H9 (cell line): ENCODE measurements around the gene CDK5RAP1. TPM values are rescaled to one million over a fixed set of nuclear protein-coding genes. Genes with fewer than 3 reads are reported as not detected.
A peak's percentile ranks its signal among the peaks of the same experiment; 100 is the strongest.

Source experiments
- DNase-seq: peaks from one replicate; pipeline ENCODE4 v3.0.0-alpha.2; 2017
- H2AFZ ChIP-seq: one replicate; pipeline ENCODE4 v1.6.1; 2013; ENCODE audit warnings: mild to moderate bottlenecking, low read length, control low read depth, moderate library complexity
- H2AK5ac ChIP-seq: 2 replicates; pipeline ENCODE4 v1.6.1; 2013; ENCODE audit warnings: low read length, control low read depth, mixed read lengths; ENCODE audit not compliant: insufficient read length
- H2BK120ac ChIP-seq: one replicate; pipeline ENCODE4 v1.6.1; 2013; ENCODE audit warnings: low read depth, mild to moderate bottlenecking, low read length, control low read depth, inconsistent platforms; ENCODE audit not compliant: poor library complexity, severe bottlenecking
- H2BK12ac ChIP-seq: 2 replicates; pipeline ENCODE4 v1.6.1; 2013; ENCODE audit warnings: low read length, control low read depth, mixed read lengths, low read depth; ENCODE audit not compliant: insufficient read length
- H2BK15ac ChIP-seq: 2 replicates; pipeline ENCODE4 v1.6.1; 2013; ENCODE audit warnings: low read depth, low read length, control low read depth
- H2BK20ac ChIP-seq: one replicate; pipeline ENCODE4 v1.6.1; 2013; ENCODE audit warnings: low read depth, mild to moderate bottlenecking, low read length, control low read depth, inconsistent platforms; ENCODE audit not compliant: poor library complexity, severe bottlenecking
- H2BK5ac ChIP-seq: 2 replicates; pipeline ENCODE4 v1.6.1; 2013; ENCODE audit warnings: low read length, control low read depth, mixed read lengths; ENCODE audit not compliant: insufficient read length
- H3K14ac ChIP-seq: 2 replicates; pipeline ENCODE4 v1.6.1; 2013; ENCODE audit warnings: low read length, control low read depth; ENCODE audit not compliant: insufficient read depth
- H3K18ac ChIP-seq: 2 replicates; pipeline ENCODE4 v1.6.1; 2013; ENCODE audit warnings: low read depth, mild to moderate bottlenecking, mixed read lengths, low read length, control low read depth; ENCODE audit not compliant: insufficient read length
- H3K23ac ChIP-seq: 2 replicates; pipeline ENCODE4 v1.6.1; 2013; ENCODE audit warnings: low read length, control low read depth, mixed read lengths, low read depth; ENCODE audit not compliant: insufficient read length
- H3K23me2 ChIP-seq: 2 replicates; pipeline ENCODE4 v1.6.1; 2013; ENCODE audit warnings: low read depth, mild to moderate bottlenecking, mixed read lengths, low read length, control low read depth; ENCODE audit not compliant: insufficient read length, poor library complexity, severe bottlenecking
- H3K27ac ChIP-seq: 2 replicates; pipeline ENCODE4 v1.5.1; 2013; ENCODE audit warnings: low read length, control low read depth, mixed read lengths, low read depth; ENCODE audit not compliant: insufficient read length
- H3K27me3 ChIP-seq: 2 replicates; pipeline ENCODE4 v1.6.1; 2013; ENCODE audit warnings: low read length, control low read depth, inconsistent platforms; ENCODE audit not compliant: insufficient read depth
- H3K4ac ChIP-seq: 2 replicates; pipeline ENCODE4 v1.6.1; 2013; ENCODE audit warnings: low read depth, mild to moderate bottlenecking, control low read depth, inconsistent platforms, low read length, moderate library complexity
- H3K4me1 ChIP-seq: 2 replicates; pipeline ENCODE4 v1.6.1; 2013; ENCODE audit warnings: low read length, control low read depth, inconsistent platforms; ENCODE audit not compliant: insufficient read depth
- H3K4me2 ChIP-seq: 2 replicates; pipeline ENCODE4 v1.6.1; 2013; ENCODE audit warnings: low read length, control low read depth, mixed read lengths; ENCODE audit not compliant: insufficient read length, insufficient read depth
- H3K56ac ChIP-seq: 2 replicates; pipeline ENCODE4 v1.6.1; 2013; ENCODE audit warnings: low read depth, mild to moderate bottlenecking, mixed read lengths, low read length, control low read depth; ENCODE audit not compliant: insufficient read length
- H3K79me1 ChIP-seq: 2 replicates; pipeline ENCODE4 v1.6.1; 2013; ENCODE audit warnings: low read depth, mild to moderate bottlenecking, moderate library complexity, low read length, control low read depth, inconsistent platforms; ENCODE audit not compliant: insufficient read depth, poor library complexity, severe bottlenecking
- H3K79me2 ChIP-seq: 2 replicates; pipeline ENCODE4 v1.6.1; 2013; ENCODE audit warnings: low read length, control low read depth, inconsistent platforms; ENCODE audit not compliant: insufficient read depth
- H3K9ac ChIP-seq: 2 replicates; pipeline ENCODE4 v1.6.1; 2013; ENCODE audit warnings: low read length, control low read depth, mixed read lengths; ENCODE audit not compliant: insufficient read length; ENCODE audit errors: extremely low read depth
- H3K9me3 ChIP-seq: one replicate; pipeline ENCODE4 v1.6.1; 2013; ENCODE audit warnings: low read depth, low read length, inconsistent platforms; ENCODE audit not compliant: control insufficient read depth
- H3T11ph ChIP-seq: one replicate; pipeline ENCODE4 v1.6.1; 2013; ENCODE audit warnings: mild to moderate bottlenecking, low read length, control low read depth, inconsistent platforms
- H4K20me1 ChIP-seq: one replicate; pipeline ENCODE4 v1.6.1; 2013; ENCODE audit not compliant: control insufficient read depth, insufficient read length, insufficient read depth
- H4K5ac ChIP-seq: 2 replicates; pipeline ENCODE4 v1.6.1; 2013; ENCODE audit warnings: low read depth, mild to moderate bottlenecking, mixed read lengths, low read length, control low read depth; ENCODE audit not compliant: insufficient read length
- H4K8ac ChIP-seq: replicated peaks from 2 replicates; pipeline ENCODE4 v1.6.1; 2013; ENCODE audit warnings: low read length, control low read depth, mixed read lengths, low read depth; ENCODE audit not compliant: insufficient read length
- H4K91ac ChIP-seq: 2 replicates; pipeline ENCODE4 v1.6.1; 2013; ENCODE audit warnings: low read depth, mild to moderate bottlenecking, moderate library complexity, mixed read lengths, low read length, control low read depth; ENCODE audit not compliant: insufficient read length
- H3K27ac Mint-ChIP-seq, 3 experiments: 2 replicates in 2 of 3; 3 replicates in 1 of 3; pipeline ENCODE4 v1.8.0; 2020 to 2021; ENCODE audit warnings: mixed read lengths in 3 of 3, mild to moderate bottlenecking in 1 of 3, moderate library complexity in 1 of 3
- H3K27me3 Mint-ChIP-seq: 2 replicates; pipeline ENCODE4 v1.8.0; 2021; ENCODE audit warnings: low read depth, mild to moderate bottlenecking, moderate library complexity, mixed read lengths
- H3K36me3 Mint-ChIP-seq, 3 experiments: 2 replicates in 2 of 3; 3 replicates in 1 of 3; pipeline ENCODE4 v1.8.0; 2020 to 2021; ENCODE audit warnings: low read depth in 3 of 3, mixed read lengths in 3 of 3; ENCODE audit not compliant: insufficient read depth in 1 of 3
- H3K4me1 Mint-ChIP-seq, 2 experiments: 2 replicates each; pipeline ENCODE4 v1.8.0; 2020; ENCODE audit warnings: mixed read lengths in 2 of 2
- H3K4me3 Mint-ChIP-seq, 2 experiments: 2 replicates in 1 of 2; 3 replicates in 1 of 2; pipeline ENCODE4 v1.8.0; 2020 to 2021; ENCODE audit warnings: mild to moderate bottlenecking in 2 of 2, mixed read lengths in 2 of 2, moderate library complexity in 1 of 2
- H3K9me3 Mint-ChIP-seq, 2 experiments: 2 replicates in 1 of 2; 3 replicates in 1 of 2; pipeline ENCODE4 v1.8.0; 2020; ENCODE audit warnings: mild to moderate bottlenecking in 2 of 2, mixed read lengths in 2 of 2, moderate library complexity in 1 of 2
- WGBS: extraction: QIAGEN DNeasy Blood & Tissue Kit; methylation state at CpG from one replicate; pipeline ENCODE4 v1.1.7; 2013; ENCODE audit warnings: missing lambda C conversion rate, low lambda C conversion rate, mixed read lengths; ENCODE audit not compliant: insufficient read length; ENCODE audit errors: extremely low coverage; 5-methylcytosine and 5-hydroxymethylcytosine counted together
- total RNA-seq: library from RNA; stranded (reverse); gene quantifications from 2 replicates; pipeline ENCODE4 v1.2.1, GENCODE V29; 2021
- TF ChIP-seq, protein P1 (sequence below): fragments of 200-600 bp; sonication (generic); conservative IDR thresholded peaks from 3 replicates; pipeline ENCODE4 v1.8.0; 2021; ENCODE audit warnings: antibody characterized with exemption, mild to moderate bottlenecking

CDK5RAP1 gene
- total RNA-seq, 1 experiment from 2014 or later: 66.4 TPM

DNA sequence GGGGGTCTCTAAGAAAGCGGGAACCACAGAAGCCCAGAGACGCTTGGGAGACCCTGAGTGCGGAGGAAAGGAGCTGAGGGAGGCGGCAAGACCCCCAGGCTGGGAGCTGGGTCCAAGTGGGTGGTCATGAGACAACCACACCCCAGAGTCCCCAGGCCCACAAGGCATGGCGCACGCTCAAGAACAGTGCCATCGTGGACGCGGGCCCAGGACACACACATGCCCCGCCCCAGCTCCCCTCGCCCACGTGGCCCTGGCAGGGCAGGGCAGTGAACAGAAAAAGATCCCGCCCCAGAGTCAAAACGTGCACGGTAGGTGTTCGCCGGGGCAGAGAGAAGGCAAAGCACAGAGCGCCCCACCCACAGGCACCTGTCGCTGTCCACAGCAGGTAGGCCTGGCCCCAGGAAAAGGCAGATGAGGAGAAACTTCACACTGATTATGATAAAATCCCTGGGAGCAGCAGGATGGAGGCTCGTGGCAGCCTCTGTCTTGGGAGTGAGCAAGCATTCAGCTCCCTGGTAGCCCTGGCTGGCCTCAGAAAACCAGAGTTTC, 68.3 kb downstream of the CDK5RAP1 start:
- H3K9me3 Mint-ChIP-seq: no peaks in the 10 kb centered on the region; a peak in 1 of 5 replicates
- no peak overlapping the region for H4K91ac ChIP-seq
- no peaks in the 10 kb centered on the region for H3K4me1 ChIP-seq
- H3K27ac ChIP-seq: no peak overlapping the region
- H2BK5ac ChIP-seq: no peak overlapping the region
- TF ChIP-seq, protein P1, sequence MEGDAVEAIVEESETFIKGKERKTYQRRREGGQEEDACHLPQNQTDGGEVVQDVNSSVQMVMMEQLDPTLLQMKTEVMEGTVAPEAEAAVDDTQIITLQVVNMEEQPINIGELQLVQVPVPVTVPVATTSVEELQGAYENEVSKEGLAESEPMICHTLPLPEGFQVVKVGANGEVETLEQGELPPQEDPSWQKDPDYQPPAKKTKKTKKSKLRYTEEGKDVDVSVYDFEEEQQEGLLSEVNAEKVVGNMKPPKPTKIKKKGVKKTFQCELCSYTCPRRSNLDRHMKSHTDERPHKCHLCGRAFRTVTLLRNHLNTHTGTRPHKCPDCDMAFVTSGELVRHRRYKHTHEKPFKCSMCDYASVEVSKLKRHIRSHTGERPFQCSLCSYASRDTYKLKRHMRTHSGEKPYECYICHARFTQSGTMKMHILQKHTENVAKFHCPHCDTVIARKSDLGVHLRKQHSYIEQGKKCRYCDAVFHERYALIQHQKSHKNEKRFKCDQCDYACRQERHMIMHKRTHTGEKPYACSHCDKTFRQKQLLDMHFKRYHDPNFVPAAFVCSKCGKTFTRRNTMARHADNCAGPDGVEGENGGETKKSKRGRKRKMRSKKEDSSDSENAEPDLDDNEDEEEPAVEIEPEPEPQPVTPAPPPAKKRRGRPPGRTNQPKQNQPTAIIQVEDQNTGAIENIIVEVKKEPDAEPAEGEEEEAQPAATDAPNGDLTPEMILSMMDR: no peak
- no peak overlapping the region for H2AK5ac ChIP-seq
- no peak overlapping the region for H3K14ac ChIP-seq
- H3K56ac ChIP-seq: no peak overlapping the region
- no peak overlapping the region for H3K4me3 Mint-ChIP-seq
- H3K9ac ChIP-seq: no peak overlapping the region
- H3K27ac Mint-ChIP-seq: peak overlapping the region in 1 of 3 experiments; percentile 39; a peak in 1 of 7 replicates
- no peak overlapping the region for H3K23ac ChIP-seq
- H3T11ph ChIP-seq: no peak overlapping the region
- H3K4me2 ChIP-seq: no peak overlapping the region
- H3K79me1 ChIP-seq: no peaks in the 10 kb centered on the region
- H4K20me1 ChIP-seq: no peaks in the 10 kb centered on the region
- no peak overlapping the region for H3K4ac ChIP-seq
- DNase-seq: no peak
- H2BK15ac ChIP-seq: no peak overlapping the region
- no peak overlapping the region for H4K5ac ChIP-seq
- H2BK12ac ChIP-seq: no peak overlapping the region
- H3K27me3 ChIP-seq: no peaks in the 10 kb centered on the region
- no CpG with 5 or more reads among the region's 20 CpGs for WGBS
- no peak overlapping the region for H2BK120ac ChIP-seq
- no peaks in the 10 kb centered on the region for H3K9me3 ChIP-seq
- peaks cover 8% of the 10 kb centered on the region for H3K27me3 Mint-ChIP-seq
- no peak overlapping the region for H3K18ac ChIP-seq
- H2AFZ ChIP-seq: no peak overlapping the region
- H2BK20ac ChIP-seq: no peak overlapping the region
- peaks cover 7 to 17% of the 10 kb centered on the region in 2 experiments; a peak in 2 of 4 replicates for H3K4me1 Mint-ChIP-seq
- H3K79me2 ChIP-seq: no peaks in the 10 kb centered on the region
- H4K8ac ChIP-seq: no peak overlapping the region
- H3K36me3 Mint-ChIP-seq: no peaks in the 10 kb centered on the region
- H3K23me2 ChIP-seq: no peaks in the 10 kb centered on the region
